Sigmoid colon (tissue), 4 donors: ENCODE measurements around the gene C2orf81.
A peak's percentile ranks its signal among the peaks of the same experiment; 100 is the strongest.

Source experiments
- CTCF ChIP-seq, 4 experiments: fragments of 450-650 bp in 3 of 4; fragments of 200-600 bp in 1 of 4; IDR thresholded peaks; one replicate each; pipeline ENCODE4 v1.5.1; 2016 to 2019; ENCODE audit warnings: antibody characterized with exemption in 4 of 4, mild to moderate bottlenecking in 3 of 4, moderate library complexity in 2 of 4
- EP300 ChIP-seq, 4 donors: sonication (generic); formaldehyde crosslinking; IDR thresholded peaks; one replicate each; pipeline ENCODE4 v1.6.1; 2017; ENCODE audit warnings: antibody characterized with exemption in 4 of 4
- POLR2A ChIP-seq, 2 donors: fragments of 450-650 bp; IDR thresholded peaks; one replicate each; pipeline ENCODE4 v1.6.1; 2016; ENCODE audit warnings: antibody characterized with exemption in 2 of 2, mild to moderate bottlenecking in 2 of 2, moderate library complexity in 2 of 2
- POLR2AphosphoS5 ChIP-seq, 4 donors: sonication (generic); formaldehyde crosslinking; IDR thresholded peaks; one replicate each; pipeline ENCODE4 v1.6.1; 2017; ENCODE audit warnings: antibody characterized with exemption in 4 of 4

- TF ChIP-seq CTCF (IDR thresholded peaks at IDR 0.05) (no peak), EP300 (IDR thresholded peaks at IDR 0.05) (peak in 1 of 4 donors; percentile 29), POLR2AphosphoS5 (IDR thresholded peaks at IDR 0.05) (peak; percentile 16 to 54 (median 28)), POLR2A (IDR thresholded peaks at IDR 0.05) (peak in 1 of 2 donors; percentile 24)
Measured at GRCh38 chr2:74439803-74440377, 18.5 kb upstream of the C2orf81 start.
